NAMALWA (cell line): Measurements from ENCODE around the gene ARHGAP11B.
"Not testable (repeated sequence)": the region's sequence is repeated elsewhere in the genome, so short reads cannot be mapped to it uniquely, and the experiment has no call there.

Experiments used
- DNase-seq: peaks from one replicate; pipeline ENCODE4 v3.0.0-alpha.2; 2015; ENCODE audit warnings: low spot score

The ARHGAP11B gene

GRCh38 chr15:30625436-30626193 lies at the start of gene ARHGAP11B:
ARHGAP11B (plus strand) TSS chr15:30626128.
- peak; percentile 98 for DNase-seq

DNA sequence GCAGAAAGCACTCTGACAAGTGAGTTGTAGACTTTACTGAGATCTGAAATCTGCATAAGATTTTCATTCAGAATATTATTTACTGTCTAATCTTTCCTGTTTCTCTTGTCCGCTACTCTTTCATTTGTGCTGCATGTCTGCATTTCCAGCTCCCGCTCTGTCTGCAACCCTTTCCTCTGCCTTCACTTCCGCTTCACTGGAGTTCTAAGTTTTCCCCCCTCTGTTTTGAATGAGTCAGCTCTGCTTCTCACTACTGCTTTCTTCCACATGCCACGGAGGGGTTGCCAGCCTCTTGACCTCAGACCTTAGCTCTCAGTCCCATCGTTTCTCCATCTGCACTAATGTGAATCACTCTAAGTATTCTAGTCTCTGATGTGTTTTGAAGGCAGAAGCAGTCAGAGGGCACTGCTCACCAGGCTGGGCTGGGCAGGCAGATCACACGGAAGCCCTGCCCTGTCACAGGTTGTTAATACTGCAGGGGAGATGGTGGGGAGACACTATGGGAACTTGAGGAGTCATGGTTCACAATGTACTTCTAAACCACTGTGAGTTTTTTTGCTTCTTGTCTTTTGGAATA lies 46.4 kb upstream of the ARHGAP11B start:
- not testable (repeated sequence) for DNase-seq

GRCh38 chr15:30580716-30581115 lies 45.2 kb upstream of the ARHGAP11B start:
- not testable (repeated sequence) for DNase-seq

DNA sequence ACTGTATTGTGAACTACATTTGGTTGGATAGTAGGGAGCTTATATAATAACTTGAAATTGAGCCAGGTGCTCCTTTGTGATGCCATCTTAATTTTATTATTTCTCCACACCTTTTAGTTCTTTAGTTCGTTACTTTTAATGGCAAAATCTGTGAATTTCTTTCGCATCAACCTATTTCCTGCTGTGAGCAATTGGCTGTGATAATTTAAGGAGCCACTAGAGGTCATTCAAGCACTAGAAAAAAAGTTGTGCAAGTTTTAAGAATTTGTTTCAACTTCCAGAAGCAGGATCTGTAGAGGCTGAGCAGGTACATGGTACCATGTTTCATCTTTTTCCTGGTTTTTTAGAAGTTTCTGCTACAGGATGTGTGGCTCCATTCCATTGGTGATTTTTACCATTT lies 27.0 kb upstream of the ARHGAP11B start:
- DNase-seq: not testable (repeated sequence)

- DNase-seq: peak; percentile 26
These were observed 22.1 kb upstream of the ARHGAP11B start, which contains the start of gene GOLGA8H for GRCh38 chr15:30603796-30604195. GOLGA8H (plus strand) TSS chr15:30604028; CDS start chr15:30604126, 98 bp downstream.

- not testable (repeated sequence) for DNase-seq
These were observed 13.7 kb upstream of the ARHGAP11B start for GRCh38 chr15:30612271-30612670.

DNA sequence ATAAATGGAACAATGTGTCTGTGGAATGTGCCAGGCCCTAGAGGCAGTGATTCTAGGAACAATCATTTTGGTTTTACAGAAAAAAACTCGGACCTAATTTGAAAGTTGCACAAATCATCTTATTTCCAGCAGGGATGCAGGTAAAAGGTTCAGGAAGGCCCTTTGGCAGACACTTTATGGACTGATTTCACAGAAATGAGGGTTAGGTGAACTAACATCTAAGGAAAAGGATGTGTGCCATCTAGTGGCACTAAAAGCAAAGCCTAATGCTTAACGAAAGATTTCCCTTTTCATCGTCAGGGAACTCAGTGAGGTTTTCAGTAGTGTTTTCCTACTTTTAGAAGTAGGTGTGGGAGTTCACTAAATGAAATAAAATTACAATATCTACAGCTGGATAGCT lies 4.6 kb upstream of the ARHGAP11B start:
- peak; percentile 30 for DNase-seq

GRCh38 chr15:30626194-30626565 lies 252 bp downstream of the ARHGAP11B start:
- DNase-seq: peak; percentile 41

DNA sequence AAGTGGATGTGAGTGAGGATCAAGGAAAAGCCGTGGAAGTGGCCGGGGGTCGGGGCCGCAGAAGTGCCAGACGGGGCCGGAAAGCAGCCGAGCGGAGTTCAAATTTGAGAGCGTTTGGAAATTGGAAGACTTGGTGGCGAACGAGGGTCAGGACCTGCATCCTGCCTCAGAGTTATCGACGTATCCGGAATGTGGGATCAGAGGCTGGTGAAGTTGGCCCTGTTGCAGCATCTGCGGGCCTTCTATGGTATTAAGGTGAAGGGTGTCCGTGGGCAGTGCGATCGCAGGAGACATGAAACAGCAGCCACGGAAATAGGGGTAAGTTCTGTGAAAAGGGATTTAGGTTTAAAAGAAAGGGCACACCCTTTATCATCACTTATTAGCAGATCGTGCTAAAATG lies 704 bp downstream of the ARHGAP11B start:
- not testable (repeated sequence) for DNase-seq

DNA sequence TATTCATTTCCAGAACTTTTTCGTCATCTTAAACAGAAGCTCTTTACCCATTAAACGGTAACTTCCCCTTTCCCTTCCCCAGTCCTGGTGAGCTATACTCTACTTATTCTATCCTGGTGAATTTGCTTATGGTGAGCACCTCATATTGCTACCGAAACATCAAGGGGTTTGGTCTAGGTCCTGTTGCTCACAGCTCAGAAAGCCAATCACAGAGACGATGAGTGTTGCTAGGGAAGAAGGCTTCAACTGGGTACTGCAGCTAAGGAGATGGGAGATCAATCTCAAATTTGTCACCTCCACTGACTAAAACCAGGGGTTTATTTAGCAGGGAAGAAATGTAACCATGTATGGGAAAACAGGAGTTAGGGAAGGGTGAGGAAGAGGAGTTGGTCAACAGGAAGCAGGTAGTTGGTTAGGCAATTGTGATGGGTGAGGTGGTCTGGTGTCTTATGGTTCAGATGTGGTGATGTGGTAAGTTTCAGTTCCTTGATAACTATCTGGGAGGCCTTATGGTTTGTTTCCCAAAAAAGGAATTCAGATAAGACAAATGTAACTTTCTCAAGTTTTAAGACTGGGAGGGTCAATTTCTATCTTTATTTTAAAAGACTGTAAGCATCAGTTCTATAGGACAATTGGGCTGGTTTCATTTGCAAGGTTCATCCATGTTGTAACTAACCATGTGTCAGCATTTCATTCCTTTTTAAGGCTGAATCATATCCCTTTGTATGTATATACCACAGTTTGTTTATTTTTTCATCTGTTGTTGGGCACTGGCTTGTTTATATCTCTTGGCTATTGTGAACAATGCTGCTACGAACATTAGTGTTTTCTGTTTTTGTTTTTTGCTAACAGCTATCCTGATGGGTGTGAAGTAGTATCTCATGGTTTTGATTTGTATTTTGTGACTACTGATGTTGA lies 24.3 kb downstream of the ARHGAP11B start:
- peak; percentile 17 for DNase-seq

GRCh38 chr15:30661154-30661553 lies 35.2 kb downstream of the ARHGAP11B start:
- DNase-seq: peak; percentile 57

- DNase-seq: not testable (repeated sequence)
These were observed 43.7 kb downstream of the ARHGAP11B start for GRCh38 chr15:30669621-30670020.

DNA sequence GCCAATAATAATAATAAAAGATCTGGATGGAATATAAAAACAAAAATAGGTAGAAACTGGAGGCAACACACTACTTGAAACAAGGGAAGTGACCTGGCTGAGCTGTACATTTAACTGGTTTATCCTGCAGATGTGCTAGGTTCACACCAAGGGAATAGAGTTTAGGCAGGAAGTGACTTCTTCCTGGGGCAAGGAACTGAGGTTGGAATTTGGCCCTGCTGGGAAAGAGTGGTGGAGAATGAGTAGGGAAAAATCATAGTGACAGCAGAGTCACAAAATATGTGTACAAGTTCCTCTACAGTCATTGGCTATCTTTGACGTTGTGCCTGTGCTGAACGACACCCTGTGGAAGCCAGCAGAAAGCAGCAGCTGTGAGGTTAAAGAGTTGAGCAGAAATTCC lies 44.1 kb downstream of the ARHGAP11B start:
- no peak for DNase-seq

DNA sequence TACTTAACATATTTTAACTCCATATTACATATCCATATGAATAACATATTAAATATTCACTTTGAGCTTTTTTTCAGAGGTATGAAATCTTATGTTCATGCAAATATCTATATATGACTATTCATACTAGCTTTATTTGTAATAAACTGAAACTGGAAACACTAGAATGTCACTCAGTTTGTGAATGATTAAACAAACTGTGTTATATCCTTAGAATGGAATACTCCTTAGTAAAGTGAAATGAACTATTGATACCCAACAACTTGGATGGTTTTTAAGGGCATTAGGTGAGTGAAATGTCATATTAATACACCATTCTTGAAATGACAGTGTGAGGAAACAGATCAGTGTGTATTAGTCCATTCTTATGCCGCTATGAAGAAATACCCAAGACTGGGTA lies 45.4 kb downstream of the ARHGAP11B start:
- DNase-seq: no peak

DNA sequence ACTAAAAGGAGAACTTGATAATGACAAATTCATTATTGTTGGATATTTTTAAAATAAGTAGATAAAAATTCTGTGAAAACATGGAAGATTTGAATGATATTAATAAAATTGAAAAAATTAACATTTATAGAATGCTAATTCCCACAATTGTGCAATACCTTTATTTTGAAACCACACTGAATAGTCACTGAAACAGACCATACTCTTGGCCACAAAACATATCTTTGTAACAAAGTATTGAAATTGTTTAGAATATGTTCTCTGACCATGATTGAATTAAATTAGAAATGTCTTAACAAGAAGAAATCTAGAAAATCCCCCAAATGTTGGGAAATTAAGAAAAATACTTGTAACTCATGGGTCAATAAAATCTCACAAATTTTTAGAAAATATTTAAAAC lies 49.2 kb downstream of the ARHGAP11B start:
- DNase-seq: no peak

GRCh38 chr15:30675891-30676290 lies 50.0 kb downstream of the ARHGAP11B start:
- not testable (repeated sequence) for DNase-seq

- DNase-seq: not testable (repeated sequence)
These were observed 55.1 kb downstream of the ARHGAP11B start for GRCh38 chr15:30680997-30681396.

DNA sequence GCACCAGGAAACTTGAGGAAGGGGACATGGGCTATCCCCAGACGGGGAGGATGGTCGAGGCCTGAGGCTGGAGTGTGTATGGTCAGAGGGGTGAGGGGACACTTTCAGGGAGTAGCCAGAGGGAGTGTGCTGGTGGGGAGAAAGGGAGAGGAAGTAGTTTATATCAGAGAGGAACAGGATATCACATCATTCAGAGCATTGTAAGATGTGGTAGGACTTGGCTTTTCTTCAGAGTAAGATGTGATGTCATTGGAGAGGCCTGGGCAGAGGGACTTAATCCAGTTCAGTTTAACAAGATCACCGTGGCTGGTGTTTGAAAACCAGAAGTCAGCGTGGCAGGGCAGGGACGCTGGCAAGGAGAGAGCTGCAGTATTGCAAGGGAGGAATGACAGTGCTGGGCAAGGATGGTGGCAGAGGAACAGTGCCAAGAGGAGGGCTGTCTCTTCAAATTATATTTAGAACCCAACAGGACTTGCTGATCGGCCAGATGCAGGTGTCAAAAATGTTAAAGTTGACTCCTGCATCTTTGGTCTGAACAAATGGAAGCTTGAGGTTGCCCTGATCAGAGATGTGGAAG lies 59.9 kb downstream of the ARHGAP11B start:
- not testable (repeated sequence) for DNase-seq

DNA sequence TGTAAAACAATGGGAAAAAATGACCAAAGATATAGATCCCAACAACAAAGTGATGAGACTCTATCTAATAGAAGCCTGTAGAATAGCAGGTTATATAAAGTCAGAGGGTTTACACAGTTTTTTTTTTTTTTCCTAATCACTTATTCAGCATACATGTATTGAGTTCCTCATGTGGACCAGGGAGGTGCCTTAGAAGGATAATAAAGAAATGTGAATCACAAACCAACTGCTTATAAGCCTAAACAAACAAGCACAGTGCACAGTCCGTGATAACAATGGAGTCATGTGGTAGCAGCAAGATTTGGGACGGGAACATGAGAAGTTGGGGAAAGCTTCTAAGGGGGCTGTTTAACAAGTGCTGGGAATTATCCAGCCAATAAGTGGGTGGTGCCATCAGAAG lies 60.7 kb downstream of the ARHGAP11B start:
- DNase-seq: not testable (repeated sequence)
